ENCODE measurements around the gene MTA1.

DNA sequence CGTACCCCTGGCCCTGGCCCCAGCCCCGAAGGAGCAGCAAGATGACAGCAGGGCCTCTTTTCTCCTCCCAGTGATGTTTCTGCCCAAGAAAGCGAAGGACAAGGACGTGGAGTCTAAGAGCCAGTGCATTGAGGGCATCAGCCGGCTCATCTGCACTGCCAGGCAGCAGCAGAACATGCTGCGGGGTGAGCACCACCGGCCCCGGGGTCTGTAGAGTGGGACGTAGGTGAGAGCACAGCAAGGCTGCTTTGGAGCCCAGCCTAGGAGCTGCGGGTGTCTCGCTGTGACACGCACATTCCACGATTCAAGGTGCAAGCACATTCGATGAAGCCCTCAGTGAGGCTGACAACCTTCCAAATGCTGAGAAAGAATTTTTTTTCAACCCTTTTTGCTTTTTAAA, 26.5 kb upstream of the MTA1 start:
- TF ChIP-seq POLR2AphosphoS5 (IDR thresholded peaks at IDR 0.05; ENCODE audit: low read depth, low read length) (no peak), POLR2A (IDR thresholded peaks at IDR 0.05; ENCODE audit: low read depth, low read length) (no peak), TAF1 (IDR thresholded peaks at IDR 0.05; ENCODE audit: low read depth, low read length) (no peak), SPI1 (IDR thresholded peaks at IDR 0.05; ENCODE audit: low read depth, low read length) (no peak)

Data from GM12891 (cell line).